ENCODE measurements around the gene CEL.

Gene CEL

GRCh38 chr9:133114886-133115603 lies 53.3 kb downstream of the CEL start:
- FAIRE-seq (peak; percentile 58), DNase-seq (ENCODE audit: insufficient read length, low spot score) (no peak)
- no peak for TF ChIP-seq PAX5 (IDR thresholded peaks at IDR 0.05; ENCODE audit: insufficient read depth, low read length, severe bottlenecking)
- TF ChIP-seq SPI1 (IDR thresholded peaks at IDR 0.05; ENCODE audit: low read depth, low read length) = no peak
- no peak for TF ChIP-seq POLR2AphosphoS5 (IDR thresholded peaks at IDR 0.05; ENCODE audit: low read depth, low read length)
- TF ChIP-seq POLR2A (IDR thresholded peaks at IDR 0.05; ENCODE audit: low read depth, low read length) = no peak
- TF ChIP-seq POU2F2 (IDR thresholded peaks at IDR 0.05; ENCODE audit: low read depth, low read length) = no peak

- TF ChIP-seq POLR2AphosphoS5 (IDR thresholded peaks at IDR 0.05; ENCODE audit: low read depth, low read length) (peak; percentile 81), TAF1 (IDR thresholded peaks at IDR 0.05; ENCODE audit: low read depth, low read length) (peak; percentile 77; the same call in 1 of the 2 replicates), POLR2A (IDR thresholded peaks at IDR 0.05; ENCODE audit: low read depth, low read length) (peak; percentile 78), POU2F2 (IDR thresholded peaks at IDR 0.05; ENCODE audit: low read depth, low read length) (no peak; the same call in 1 of the 2 replicates)
- peak; percentile 95 for FAIRE-seq
- DNase-seq (ENCODE audit: insufficient read length, low spot score) = peak; percentile 94
Measured at GRCh38 chr9:133115604-133116345, 54.0 kb downstream of the CEL start.

DNA sequence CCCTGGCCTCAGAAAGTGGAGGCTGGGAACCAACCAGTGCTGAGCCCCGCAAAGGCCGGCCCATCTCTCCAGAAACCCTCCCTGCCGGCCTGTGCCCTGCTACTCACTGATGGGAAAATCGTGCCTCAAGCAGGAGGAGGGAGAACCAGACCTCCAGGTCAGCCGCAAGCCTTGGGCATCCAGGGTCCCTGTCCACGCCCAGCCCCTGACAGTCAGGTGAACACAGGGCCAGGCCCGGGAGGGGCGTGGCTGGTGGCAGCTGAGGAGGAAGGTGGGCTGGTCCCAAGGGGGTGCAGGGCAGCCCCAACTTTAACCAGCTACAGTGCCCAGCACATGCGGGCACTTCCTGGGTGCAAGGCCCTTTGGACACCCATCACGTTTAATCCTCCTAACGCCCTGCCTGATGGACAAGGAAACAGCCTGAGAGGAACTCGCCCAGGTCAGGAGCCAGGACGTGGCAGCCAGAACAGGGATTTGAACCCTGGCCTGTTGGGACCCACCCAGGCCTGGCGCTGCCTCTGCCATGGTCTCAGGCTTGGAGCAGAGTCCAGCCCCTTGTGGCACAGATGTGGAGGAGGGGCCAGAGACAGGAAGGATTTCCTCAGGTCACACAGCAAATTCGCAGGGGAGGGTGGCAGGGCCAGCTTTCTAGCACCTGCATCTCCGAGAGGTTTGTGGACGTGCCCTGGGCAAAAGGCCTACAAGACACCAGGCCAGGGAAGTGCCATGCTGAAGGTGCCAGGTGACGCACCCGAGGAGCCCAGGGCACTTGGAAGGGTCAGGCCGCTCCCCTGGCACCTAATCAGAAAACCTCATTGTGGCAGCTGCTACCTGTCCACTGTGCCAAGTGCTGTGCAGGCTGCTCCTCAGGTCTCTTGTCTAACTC lies 54.8 kb downstream of the CEL start:
- FAIRE-seq (peak; percentile 31), DNase-seq (ENCODE audit: insufficient read length, low spot score) (no peak)
- TF ChIP-seq SPI1 (IDR thresholded peaks at IDR 0.05; ENCODE audit: low read depth, low read length) (no peak), POLR2A (IDR thresholded peaks at IDR 0.05; ENCODE audit: low read depth, low read length) (no peak), POLR2AphosphoS5 (IDR thresholded peaks at IDR 0.05; ENCODE audit: low read depth, low read length) (no peak), TAF1 (IDR thresholded peaks at IDR 0.05; ENCODE audit: low read depth, low read length) (no peak), POU2F2 (IDR thresholded peaks at IDR 0.05; ENCODE audit: low read depth, low read length) (no peak), PAX5 (IDR thresholded peaks at IDR 0.05; ENCODE audit: insufficient read depth, low read length, severe bottlenecking) (no peak)

DNA sequence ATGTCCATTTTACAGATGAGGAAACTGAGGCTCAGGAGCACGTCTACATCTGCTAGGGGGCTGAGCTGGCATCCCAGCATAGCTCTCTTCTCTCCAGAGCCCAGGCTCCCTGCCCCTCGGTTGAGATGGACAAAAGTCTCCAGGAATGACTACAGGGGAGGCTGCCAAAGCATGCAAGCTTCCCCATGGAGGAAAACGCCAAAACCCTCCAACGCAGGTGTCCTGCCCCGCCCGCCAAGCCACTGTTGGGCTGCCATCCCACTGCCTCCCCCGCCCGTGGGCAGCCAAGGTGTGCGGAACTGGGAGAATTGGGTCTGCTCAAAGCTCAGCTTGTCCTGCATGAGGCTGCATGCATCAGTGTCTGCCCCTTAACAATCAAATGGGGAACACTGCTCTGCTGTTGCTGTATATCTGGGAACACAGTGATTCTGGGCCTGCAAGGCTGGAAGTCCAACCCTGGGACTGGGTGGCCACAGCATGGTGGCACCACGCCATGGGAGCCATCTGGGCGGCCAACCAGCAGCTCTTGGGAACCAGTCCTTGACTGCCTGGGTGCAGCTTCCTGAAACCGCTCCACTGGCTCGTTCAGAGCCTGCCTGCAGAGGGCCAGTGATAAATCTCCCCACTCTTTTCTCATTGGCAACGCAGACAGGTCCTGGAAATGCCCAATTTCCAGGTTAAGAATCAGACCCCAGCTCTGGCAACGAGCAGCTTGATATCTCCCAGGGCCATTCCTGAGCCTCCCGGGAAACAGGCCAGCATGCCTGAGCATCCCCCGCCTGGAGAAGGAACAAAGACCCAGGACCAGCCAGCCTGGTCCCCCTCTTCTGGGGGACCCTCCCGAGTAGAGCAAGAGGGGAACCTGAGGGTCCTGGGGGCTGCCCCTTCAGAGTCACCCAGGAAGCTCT lies 55.7 kb downstream of the CEL start:
- FAIRE-seq = no peak
- no peak for DNase-seq (ENCODE audit: insufficient read length, low spot score)
- no peak for TF ChIP-seq POLR2A (IDR thresholded peaks at IDR 0.05; ENCODE audit: low read depth, low read length)
- TF ChIP-seq TAF1 (IDR thresholded peaks at IDR 0.05; ENCODE audit: low read depth, low read length) = no peak
- no peak for TF ChIP-seq POLR2AphosphoS5 (IDR thresholded peaks at IDR 0.05; ENCODE audit: low read depth, low read length)
- no peak for TF ChIP-seq SPI1 (IDR thresholded peaks at IDR 0.05; ENCODE audit: low read depth, low read length)
- no peak for TF ChIP-seq POU2F2 (IDR thresholded peaks at IDR 0.05; ENCODE audit: low read depth, low read length)
- no peak for TF ChIP-seq PAX5 (IDR thresholded peaks at IDR 0.05; ENCODE audit: insufficient read depth, low read length, severe bottlenecking)

DNA sequence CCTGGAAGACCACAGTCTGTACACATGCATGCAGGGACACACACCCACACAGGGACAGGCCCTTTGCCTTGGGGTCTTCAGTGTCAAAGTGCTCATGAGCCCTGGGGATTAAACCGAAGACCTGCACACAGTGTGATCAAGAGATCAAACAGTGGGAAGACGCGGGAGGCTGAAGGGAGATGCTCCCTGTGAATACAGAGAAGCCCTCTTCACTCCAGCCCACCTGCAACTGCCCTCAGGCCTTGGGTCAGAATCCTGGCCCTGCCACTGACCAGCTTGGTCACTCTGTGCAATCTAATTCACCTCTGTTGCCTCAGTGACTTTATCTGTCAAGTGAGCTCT lies 56.4 kb downstream of the CEL start:
- no peak for FAIRE-seq
- TF ChIP-seq POLR2AphosphoS5 (IDR thresholded peaks at IDR 0.05; ENCODE audit: low read depth, low read length) = peak; percentile 33; the same call in 1 of the 2 replicates
- TF ChIP-seq TAF1 (IDR thresholded peaks at IDR 0.05; ENCODE audit: low read depth, low read length) = no peak
- no peak for DNase-seq (ENCODE audit: insufficient read length, low spot score)

DNA sequence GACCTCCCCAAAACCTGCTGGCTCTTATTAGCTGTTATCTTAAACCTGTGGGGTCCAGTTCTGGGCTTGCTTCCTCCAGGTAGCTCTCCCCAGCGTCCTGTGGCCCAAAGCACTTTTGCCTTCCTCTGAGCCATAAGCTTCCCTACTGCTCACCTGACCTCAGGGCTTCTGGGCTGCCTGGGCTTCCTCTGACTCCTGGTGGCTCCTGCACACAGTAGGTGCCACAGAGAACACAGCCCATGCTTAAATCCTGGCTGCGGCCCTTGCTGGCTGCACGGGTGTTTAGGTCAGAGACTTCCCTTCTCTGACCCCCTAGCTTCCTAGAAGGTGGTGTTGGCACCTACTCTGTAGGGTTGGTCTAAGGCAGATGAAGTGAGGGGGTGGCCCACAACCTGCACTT lies 56.8 kb downstream of the CEL start:
- FAIRE-seq = no peak
- no peak for DNase-seq (ENCODE audit: insufficient read length, low spot score)
- TF ChIP-seq POU2F2 (IDR thresholded peaks at IDR 0.05; ENCODE audit: low read depth, low read length) (0 out of 2 replicates have a peak, but pooled peaks have one; percentile 25), TAF1 (IDR thresholded peaks at IDR 0.05; ENCODE audit: low read depth, low read length) (no peak)

- DNase-seq (ENCODE audit: insufficient read length, low spot score) (no peak), FAIRE-seq (no peak)
- TF ChIP-seq TAF1 (IDR thresholded peaks at IDR 0.05; ENCODE audit: low read depth, low read length) (no peak), PAX5 (IDR thresholded peaks at IDR 0.05; ENCODE audit: insufficient read depth, low read length, severe bottlenecking) (no peak), POU2F2 (IDR thresholded peaks at IDR 0.05; ENCODE audit: low read depth, low read length) (no peak), POLR2AphosphoS5 (IDR thresholded peaks at IDR 0.05; ENCODE audit: low read depth, low read length) (no peak), POLR2A (IDR thresholded peaks at IDR 0.05; ENCODE audit: low read depth, low read length) (no peak), SPI1 (IDR thresholded peaks at IDR 0.05; ENCODE audit: low read depth, low read length) (no peak)
Measured at GRCh38 chr9:133119103-133119845, 57.5 kb downstream of the CEL start.

DNA sequence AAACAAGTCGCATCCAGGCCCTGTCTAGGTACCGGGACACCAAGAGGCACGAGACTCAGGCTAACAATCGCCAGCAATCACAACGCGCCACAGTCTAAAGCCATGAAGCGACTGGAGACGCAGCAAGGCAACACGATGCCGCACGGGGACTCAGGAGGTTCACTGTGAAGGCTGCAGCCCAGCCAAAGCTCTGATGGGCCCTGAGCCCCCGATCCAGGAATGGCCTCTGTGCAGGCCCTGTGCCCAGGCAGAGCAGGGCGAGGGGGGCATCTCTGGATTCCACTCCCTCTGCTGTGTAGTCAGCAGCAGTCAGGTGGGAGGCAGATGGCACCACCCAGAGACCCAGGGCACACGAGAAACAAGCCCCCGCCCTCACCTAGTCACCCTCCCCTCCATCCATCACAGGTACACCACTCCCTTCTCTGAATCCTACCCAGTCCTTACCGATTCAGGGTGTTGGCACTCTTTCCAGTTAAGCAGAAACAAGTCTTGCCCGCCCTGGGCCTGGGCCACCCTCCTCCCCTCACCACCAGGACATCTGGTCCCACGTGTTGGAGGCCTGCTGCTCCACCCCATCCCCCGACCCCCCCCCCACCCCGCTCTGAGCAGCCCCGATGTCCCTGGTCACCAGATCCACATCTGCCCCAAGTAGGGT lies 58.2 kb downstream of the CEL start:
- TF ChIP-seq PAX5 (IDR thresholded peaks at IDR 0.05; ENCODE audit: insufficient read depth, low read length, severe bottlenecking) = no peak
- peak; percentile 14; the same call in 1 of the 2 replicates for TF ChIP-seq POLR2A (IDR thresholded peaks at IDR 0.05; ENCODE audit: low read depth, low read length)
- TF ChIP-seq POLR2AphosphoS5 (IDR thresholded peaks at IDR 0.05; ENCODE audit: low read depth, low read length) = no peak; the same call in 1 of the 2 replicates
- TF ChIP-seq TAF1 (IDR thresholded peaks at IDR 0.05; ENCODE audit: low read depth, low read length) = no peak
- TF ChIP-seq SPI1 (IDR thresholded peaks at IDR 0.05; ENCODE audit: low read depth, low read length) = no peak
- TF ChIP-seq POU2F2 (IDR thresholded peaks at IDR 0.05; ENCODE audit: low read depth, low read length) = no peak
- DNase-seq (ENCODE audit: insufficient read length, low spot score) = no peak
- no peak for FAIRE-seq

All from GM12891 (cell line).